HG03460 (cell line): Measurements from ENCODE around the gene STK24.

ENCODE experiments used
- ATAC-seq: cut with Tn5 transposase; IDR thresholded peaks from one replicate; pipeline ENCODE4 v1.9.1; 2021; ENCODE audit not compliant: unreplicated experiment

The STK24 gene

DNA sequence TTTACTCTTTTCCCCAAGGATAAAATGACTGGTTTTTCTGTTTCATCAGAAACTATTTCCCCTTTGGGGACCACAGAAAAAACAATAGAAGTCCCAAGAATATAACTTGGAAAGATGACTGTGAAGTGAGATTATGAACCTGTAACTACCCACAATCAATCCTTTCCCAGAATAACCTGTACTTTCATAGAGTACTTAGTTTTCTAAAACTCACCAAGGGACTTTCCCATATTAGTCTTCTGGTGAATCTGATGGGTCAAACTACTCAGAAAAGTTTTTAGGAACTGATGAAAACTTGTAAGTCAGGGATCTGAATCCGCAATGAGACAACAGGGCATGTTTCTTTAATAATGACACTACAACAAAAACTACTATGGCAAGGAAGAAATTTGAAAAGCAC lies 62.6 kb downstream of the STK24 start:
- ATAC-seq = no peak

DNA sequence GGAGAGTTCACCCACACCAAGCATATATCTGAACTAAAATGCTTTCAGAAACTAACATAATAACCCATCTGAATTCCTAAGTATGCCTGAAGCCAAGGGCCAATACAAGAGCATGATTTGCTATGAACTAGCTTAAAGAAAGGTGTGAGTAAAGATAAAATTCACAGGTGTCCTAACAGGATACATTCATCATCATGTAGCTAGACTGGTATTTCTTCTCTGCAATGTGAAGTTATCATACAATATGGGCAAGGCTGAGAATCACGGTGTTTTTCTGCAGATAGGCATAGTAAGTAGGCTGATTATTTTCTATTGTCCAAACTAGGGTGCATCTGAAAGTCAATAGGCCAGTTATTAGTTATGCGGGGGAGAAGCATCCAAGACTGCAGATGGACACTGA lies 63.1 kb downstream of the STK24 start:
- ATAC-seq = no peak

DNA sequence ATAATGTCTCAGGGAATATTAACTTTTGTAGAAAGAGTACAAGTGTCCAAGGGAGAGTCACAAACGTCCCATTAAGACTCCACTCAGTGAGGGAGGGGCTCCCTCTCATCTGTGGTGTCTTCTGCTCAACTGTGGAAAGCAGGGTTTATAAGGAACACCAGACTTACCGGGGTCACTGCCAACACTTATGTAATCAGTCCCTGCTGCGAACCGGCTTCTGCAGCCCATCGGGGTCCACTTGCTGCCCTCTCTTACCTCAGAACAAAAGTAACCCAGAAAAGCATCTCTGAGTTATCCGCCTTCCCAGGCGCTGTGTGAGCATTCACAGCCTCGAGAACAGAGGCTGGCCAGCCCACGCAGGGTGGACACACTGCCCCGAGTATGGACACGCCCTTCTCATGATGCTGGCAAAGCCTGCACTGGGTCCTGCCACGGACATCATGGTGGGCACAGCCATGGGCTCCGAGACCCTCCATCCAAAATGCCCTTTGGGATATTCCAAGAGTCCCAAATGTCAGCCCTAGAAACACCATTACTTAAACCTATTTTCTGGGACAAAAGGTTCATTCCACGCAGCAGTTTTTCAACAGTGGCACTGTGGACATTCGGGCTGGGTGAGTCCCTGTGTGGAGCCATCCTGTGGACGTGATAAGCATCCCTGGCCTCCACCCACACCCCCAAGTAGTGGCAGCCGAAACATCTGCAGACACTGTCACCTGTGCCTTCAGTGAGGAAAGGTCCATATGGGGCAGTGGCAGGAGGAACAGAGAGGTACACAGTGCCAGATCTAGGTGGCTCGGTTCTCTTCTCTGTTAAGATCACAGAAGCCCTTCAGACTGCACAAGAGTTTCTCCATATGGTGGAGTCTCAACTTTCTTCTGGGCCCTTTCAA lies 63.9 kb downstream of the STK24 start:
- no peak for ATAC-seq

DNA sequence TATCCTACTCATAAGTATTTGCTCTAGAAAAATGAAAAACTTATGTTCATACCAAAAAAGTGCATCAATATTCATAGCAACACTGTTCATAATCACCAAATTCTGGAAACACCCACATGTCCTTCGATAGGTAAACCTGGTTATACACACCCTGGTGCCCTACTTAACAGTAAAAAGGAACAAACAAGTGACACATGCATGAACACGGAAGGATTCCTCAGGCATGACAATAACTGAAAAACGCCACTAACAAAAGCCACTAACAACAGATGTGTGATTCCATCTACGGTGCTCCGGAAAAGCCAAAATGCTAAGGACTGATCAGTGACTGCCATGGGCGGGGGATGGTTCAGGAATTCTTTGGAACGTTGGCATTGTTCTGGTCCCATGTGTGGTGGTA lies 65.5 kb downstream of the STK24 start:
- ATAC-seq = no peak

DNA sequence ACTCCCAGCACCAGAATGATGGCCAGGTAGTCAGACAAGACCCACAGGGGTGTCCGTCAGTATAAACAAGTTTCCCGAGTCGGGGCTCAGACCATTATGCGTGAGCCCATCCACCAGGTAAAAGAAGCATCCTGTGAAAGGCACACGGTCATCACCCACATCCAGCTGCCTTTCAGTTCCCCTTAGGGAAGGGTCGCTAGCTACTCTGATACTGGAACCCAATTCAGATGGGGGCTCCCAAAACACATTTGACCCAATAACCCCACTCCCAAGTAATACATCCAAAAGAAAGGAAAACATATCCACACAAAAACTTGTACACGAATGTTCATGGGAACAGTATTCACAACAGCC lies 66.8 kb downstream of the STK24 start:
- ATAC-seq = no peak

DNA sequence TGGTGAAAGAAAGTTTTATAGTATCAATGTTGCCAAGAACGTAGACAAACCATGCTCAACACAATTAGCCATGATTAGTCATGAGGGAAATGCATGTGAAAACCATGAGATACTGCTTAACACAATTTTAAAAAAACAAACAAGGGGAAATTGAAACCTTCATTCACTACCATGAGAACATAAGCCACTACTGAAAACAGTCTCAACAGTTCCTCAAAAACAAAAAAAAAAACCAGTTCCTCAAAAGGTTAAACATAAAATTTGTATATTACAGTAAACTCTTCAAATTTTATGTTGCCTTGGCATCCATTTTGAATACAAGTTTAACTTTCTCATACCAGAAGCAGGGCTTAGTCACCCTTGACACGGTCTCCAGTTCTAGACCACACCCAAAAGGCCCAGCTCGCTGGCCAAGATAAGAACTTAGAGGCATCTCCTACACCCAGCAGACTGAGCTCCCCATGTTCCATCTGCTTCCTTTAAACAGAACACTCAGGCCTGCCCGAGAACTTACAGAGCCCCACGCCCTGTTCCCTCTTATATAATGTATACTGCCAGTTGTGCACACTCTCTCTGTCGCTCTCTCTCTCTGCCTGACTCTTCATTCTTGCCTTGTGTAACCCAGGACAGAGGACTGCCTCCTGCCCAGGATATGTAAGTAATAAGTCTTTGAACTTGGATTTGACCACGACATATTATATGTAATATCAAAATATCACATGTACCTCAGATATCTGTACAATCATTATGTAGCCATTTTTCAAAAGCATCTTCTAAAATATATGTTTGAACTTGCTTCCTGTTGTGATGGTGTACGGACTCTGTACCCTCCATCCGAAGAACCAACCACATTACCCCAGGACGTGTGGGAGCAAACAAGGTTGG lies 67.4 kb downstream of the STK24 start:
- peak; percentile 46 for ATAC-seq

DNA sequence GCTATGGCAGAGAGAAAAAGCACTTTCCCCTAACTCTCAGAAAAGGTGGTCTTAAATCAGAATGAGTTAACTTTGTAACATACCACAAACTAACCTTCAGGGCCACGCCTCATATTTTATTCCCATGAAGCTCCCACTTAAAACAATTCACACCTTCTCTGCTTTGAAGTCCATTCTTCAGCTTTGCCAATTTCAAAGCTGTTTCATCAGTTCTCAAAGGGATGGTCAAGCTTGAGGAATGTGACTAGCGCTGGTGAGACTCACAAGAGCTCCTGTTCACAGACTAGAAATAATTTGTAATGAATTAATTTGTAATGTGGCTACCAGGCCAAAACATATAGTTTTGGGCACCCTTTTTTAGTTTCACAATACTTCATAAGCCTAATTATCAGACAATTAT lies 68.2 kb downstream of the STK24 start:
- no peak for ATAC-seq

DNA sequence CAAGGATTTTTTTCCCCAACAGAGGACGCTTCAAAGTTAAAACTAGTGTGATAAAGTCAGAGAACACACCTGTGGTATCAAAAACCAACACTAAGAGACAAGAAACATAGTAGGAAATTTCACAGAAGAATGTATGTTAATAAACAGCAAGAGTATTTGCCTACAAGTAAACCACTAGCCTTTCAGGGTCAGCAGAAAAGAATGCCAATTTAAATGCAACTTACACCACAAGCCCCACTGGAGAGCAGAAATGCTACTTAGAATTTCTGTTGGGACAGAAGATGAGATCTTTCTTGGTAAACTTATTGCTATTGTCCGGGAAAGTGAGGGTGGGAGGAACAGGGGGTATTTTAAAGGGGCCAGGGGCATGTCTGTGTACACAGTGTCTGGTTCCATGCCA lies 68.6 kb downstream of the STK24 start:
- no peak for ATAC-seq

DNA sequence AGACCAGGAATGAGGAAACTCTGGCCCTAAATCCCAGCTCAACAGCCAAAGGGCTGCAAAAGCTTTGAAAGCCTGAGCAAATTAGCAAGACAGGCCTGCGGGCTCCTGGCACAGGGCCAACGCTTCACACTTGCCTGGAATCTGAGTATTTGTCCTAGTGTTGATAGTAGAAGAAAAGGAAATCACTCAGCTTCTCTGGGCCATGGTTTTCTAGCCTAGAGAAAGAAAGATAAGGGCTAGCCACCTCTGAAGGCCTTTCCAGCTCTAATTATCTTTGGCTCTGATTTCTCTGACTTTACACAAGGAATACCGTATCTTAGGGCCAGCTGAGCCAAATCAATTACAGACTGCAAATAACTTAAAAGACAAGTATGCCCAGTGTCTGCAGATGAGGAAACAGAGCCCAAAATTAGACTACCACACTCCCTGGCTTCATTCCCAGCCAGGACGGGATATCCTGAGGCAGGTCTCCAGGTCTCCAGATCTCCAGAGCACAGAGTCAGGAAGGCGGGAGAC lies 69.6 kb downstream of the STK24 start:
- ATAC-seq = no peak

DNA sequence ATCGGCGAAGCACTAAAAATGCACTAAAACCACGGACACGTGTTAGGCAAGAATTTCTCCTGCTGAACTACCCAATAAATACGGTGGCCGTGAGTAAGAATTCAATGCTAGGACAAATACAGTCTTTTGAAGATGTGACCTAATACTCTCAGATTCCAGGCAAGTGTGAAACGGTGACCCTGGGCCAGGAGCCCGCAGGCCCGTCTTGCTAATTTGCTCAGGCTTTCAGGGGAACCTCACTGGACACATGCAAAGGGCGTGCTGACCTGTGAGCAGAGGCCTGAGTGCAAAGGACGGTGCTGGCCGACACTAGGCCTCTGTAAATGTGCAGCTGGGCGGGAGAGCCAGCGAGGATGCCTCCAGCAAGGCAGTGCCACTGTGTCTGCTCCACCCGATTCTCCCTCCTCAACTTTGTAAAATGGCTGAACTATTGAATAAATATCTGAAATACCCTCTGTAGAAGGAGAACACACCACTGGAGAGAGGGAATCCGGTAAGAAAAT lies 70.1 kb downstream of the STK24 start:
- ATAC-seq = no peak

DNA sequence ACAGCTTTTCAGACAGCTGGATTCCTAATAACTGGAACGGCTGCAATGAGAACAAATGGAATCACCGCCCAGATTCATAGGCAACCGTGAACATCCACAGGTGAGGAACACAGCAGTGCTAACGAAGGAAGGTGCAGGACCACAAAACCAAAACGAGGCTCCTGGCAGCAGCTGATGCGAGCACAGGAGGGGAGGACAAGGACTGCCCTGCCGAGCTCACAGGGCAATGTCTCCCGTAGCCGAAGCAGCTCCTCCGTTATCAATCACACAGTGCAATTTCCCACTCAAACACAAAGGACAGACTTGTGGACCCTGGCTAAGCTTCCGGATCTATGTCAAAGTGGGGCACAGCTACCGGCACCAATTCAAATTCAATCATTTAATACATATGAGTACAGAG lies 70.6 kb downstream of the STK24 start:
- ATAC-seq = no peak

DNA sequence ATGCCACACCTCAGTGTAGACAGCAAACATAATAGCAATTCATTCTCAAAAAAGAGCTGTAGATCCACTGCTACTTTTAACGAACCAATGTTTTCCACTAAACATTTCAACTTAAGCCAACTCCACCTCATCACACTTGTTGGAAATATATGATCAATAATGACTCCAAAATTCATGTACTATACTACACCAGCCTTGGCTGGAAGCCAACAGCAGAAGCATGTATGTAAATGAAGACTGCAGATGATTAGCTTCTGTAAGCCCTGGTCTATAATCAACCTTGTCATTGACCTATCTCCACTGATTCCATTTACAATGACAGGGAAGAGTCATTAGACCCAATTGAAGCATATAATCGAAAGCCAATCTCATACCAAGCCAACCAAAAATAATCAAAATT lies 71.7 kb downstream of the STK24 start:
- no peak for ATAC-seq

DNA sequence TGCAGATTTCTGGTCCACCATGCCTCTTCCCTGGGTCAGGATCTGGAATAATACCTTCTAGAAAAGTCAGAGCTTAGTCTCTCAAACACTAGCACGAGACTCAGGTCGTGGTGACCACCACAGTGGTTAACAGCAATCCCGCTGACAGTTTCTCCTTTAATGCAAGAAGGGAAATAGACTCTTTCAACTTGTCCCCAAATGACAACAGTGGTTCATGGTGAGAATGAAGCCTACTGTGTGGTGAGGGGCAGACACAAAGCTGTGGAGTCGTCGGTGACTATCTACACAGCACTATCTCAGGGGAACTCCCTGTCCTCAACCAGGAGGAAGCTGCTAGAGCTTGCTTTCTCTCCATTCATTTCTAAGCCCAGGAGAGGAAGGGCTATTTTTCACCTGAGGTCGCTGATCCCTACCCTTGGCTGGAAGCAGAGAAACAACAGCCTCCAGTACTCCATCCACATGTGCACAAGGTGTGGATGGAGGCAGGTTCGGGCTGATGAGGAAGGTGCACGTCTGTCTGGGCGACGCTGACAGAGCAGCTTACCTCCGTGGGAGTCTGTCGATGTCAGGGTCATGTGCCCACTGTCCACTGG lies 72.4 kb downstream of the STK24 start:
- peak; percentile 53 for ATAC-seq

DNA sequence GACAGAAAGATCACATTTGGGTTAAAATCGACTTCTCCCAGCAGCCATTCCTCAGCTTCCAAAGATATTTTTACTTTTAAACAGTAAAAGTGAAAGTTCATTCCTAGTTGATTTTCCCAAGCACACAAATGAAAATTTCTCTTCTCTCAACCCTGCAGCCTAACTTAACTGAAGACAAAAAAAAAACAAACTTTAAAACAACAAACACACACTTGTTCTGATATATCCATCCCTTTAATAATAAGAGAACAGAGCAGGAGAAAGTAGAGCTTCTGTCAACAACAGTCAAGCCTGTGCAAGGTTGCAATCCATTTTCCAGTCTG lies 72.9 kb downstream of the STK24 start:
- ATAC-seq = no peak

DNA sequence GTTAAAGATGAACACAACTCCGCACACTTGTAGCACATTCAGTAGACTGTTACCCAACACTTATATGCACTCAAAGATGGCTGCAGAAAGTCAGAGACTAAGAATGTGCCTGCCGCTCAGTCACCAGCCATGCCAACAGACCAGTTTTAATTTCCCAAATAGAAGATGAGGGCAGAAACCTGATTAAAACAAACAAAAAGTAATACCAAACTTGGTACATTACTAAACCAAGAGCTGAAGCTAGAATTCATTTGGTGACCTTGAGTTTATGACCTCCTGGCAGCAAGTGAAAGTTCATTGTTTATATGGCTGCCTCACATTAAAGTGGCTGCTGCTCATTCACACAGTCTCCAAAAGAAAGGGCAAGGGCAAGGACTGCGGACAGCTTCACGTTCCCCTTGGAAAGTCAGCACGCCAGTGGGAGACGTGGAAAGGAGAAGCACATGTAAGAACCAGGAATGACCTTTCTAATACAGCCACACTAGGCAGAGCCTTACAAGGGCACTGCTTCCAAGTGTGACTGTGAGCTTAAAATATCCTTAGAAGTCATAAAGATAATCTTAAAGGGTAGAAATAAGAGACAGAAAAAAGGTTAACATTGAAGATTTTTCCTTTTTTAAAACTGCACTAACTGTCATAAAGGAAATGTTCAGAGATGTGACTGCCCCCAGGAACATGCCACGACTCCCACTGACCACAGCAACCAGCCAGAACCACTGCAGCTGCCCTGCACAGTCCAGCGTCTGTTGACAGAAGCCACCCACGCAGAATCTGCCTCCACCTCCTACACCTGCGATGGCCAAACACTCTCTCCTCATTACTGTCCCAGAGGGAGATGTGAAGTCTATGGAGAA lies 73.5 kb downstream of the STK24 start:
- no peak for ATAC-seq

DNA sequence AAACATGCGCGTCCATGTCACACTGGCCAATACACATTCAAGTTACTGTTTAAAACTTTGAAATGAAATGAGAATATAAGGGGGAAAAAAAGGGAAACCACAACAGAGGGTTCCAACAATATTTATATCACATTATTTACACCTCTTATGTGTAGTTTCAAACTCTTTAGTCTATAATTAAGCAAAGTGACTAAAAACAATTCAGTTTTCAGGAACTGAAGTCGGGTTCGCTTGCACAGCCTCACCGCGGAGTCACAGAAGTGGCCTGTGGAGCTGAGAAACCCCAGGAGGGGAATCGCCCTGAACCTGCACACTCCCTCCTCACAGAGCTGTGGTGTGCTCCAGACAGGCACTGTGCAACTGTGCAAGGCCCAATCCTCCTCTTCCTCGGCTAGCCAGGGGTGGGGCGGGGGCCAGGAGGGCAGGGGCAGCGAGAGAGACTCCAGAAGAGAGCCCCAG lies 75.9 kb downstream of the STK24 start:
- ATAC-seq = peak; percentile 65

DNA sequence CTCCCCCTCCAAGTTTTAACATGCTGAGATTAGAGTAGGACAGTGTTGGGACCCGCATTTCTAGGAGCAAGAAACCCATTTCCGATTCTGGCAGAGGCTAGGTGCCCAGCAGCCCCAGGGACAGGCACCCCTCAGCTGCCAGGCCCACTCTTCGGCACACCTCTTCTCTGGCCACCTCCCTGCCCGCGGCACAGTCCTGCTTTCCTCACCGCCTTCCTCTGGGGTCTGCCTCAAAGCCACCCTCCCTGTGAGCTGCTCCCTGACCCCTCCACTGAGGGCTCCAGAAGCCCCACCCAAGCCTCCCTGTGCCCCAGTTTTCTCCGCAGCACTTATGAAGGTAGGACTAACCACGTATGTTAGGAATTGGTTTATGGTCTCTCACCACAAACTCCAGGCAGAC lies 79.9 kb downstream of the STK24 start:
- no peak for ATAC-seq

DNA sequence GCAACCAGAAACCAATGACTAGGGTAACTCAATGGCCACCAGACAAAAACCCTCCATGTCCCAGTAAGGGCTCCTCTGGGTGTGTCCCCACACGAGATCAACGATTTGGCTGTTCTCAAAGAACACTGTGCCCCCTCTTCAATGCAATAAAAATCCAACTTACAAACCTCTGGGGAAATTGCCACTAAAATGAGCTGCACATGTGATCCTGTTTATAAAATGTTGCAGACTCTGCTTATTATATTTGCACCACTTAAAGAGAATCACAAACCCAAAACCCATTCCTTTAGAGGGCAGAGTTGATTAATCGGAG lies 80.5 kb downstream of the STK24 start:
- no peak for ATAC-seq

DNA sequence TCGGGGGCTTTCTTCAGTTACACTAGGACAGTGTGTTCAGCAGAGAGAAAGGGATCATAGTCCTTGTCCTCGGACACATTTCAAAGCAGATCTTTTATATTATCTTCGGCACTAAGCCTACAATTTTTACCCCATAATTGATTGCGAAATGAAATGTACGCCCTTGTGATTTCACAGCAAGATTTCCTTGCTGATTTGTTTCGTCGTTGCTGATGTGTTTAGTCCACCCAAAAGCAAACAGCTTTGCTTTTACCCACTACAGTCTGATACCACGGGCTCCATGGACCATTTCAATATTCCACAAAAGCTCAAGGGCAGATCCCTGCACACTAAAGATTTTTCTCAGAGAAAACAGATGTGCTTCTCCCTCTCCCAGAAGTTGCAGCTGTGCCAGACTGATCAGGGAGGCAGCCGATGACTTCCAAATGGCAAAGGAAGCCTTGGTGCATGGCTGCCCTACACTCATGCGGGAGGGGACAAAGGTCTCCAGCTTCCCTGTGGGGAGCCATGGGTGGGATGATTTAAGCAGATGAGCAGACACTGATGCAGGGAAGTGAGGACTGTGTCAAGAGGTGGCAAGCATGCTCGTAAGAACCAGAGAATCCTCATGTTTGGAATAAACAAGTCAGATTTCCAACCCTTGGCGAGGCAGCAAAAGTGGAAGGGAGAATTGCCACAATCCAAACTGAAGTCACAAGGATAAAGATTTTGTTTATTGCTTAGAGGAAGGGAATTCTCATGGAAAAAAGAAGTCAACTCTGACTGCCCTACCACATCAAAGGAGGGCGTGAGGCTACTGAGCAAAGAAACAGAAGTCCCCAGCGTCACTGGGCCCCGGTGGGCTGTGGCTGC lies 81.1 kb downstream of the STK24 start:
- ATAC-seq = no peak

DNA sequence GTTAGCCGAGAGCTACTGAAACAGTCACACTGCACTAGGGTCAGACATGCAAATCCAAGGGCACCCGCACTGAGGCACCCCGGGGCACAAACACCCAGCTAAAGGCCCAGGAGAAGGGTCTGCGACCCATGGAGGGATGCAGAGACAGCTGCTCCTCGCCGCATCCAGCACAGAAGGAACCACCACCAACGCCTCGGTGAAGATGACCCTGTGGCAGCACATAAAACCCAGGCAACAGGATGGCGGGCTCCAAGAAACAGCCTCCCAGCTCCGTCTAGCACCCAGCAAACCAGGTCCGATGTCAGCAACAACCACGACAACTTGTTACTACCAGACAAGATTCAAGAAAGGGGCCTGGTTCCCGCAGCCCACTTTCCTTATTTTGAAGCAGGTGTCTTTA lies 82.1 kb downstream of the STK24 start:
- no peak for ATAC-seq
